Cardiac fibroblast (primary cell): ENCODE results near the gene FAM3D.

Experiments used
- DNase-seq, 2 donors: peaks; one replicate each; pipeline versions ENCODE4 v3.0.0 to v3.0.0-alpha.2; 2010; ENCODE audit warnings: low read depth in 2 of 2
- H3K4me3 ChIP-seq, 2 donors: replicated peaks in 1 of 2; 1 replicate in 1 of 2; 2 replicates in 1 of 2; pipeline ENCODE4 v1.5.1; 2011; ENCODE audit warnings: low read depth in 2 of 2, low read length in 2 of 2, mild to moderate bottlenecking in 2 of 2, moderate library complexity in 1 of 2
- CTCF ChIP-seq: IDR thresholded peaks from one replicate; pipeline ENCODE4 v1.5.1; 2011; ENCODE audit warnings: low read depth, mild to moderate bottlenecking, low read length, inconsistent platforms

The FAM3D gene

DNA sequence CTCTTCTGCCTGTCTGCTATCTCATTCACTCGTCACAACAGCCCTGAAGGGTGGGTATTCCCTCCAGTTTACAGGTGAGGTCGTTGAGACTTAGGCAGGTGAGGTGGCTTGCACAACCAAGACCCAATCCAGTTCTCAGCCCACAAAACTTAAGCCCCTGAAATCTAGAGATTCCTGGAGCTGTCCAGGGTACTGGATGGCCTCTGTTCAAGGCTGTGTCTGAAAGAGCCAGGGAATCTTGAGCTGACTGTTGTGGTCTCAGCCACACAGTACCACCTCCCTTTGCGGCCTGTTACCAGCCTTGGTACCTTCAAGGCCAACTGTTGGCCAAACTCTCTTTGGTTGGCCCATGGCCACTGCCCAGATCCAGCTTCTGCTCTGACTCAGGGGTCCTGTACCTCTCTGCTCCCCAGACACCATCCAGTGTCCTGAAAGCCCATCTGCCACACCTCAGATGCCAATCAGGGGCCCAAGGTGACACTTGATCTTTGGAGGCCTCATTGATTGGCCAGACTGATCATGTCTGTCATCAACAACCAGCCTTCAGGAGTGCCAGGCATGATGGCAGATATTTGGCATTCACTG, 78.5 kb downstream of the FAM3D start:
- H3K4me3 ChIP-seq: no peak overlapping the region
- TF ChIP-seq CTCF: no peak
- DNase-seq: peak; percentile 50 to 51

- no peak for DNase-seq
- TF ChIP-seq CTCF: no peak
- H3K4me3 ChIP-seq: no peak overlapping the region
These were observed 79.8 kb downstream of the FAM3D start for GRCh38 chr3:58586776-58587192.

GRCh38 chr3:58585994-58586393, 80.6 kb downstream of the FAM3D start:
- TF ChIP-seq CTCF: no peak
- no peak for DNase-seq
- no peak overlapping the region for H3K4me3 ChIP-seq

DNA sequence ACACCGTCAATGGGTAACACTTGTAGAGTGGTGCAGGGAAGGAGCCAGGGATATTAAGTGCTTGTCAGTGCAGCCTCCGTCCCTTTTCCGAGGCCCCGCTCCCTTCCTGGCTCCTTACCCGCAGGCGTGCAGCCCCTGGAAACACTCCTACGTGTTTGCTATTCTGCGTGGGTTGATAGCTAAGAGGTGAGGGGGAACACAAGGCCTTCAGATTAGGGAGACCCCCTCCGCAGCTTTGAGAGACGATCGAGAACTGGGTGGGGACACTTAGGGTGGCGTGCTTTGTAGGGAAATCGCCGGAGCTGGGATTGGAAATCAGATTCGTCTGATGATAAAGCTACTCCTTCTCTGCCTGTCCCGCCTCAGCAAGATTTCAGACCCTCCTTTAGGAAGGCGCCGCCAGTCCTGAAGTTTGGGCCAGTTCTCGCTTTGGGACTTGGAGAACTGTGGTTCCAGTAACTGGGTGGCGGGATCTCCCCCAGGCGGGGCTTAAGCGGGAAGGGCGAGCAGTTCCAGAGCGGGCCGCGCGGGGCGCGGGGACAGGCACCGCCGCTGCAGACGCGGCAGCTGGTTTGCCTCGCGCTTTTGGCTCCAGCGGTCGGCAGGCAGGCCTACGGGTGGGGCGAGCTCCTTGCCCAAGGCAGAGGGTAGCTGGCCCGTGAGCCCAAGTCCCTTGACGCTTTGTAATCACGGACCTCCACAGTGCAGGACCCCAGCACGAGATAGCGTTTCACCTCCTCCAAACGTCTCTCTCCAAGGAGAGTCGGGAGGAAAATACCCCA, 81.4 kb downstream of the FAM3D start:
- peak; percentile 76 to 77 for DNase-seq
- TF ChIP-seq CTCF: peak; percentile 76
- H3K4me3 ChIP-seq: peak overlapping the region; percentile 54 to 67

- no peak for TF ChIP-seq CTCF
- peak overlapping the region; percentile 54 to 67 for H3K4me3 ChIP-seq
- DNase-seq: peak in 1 of 2 donors; percentile 40
These were observed 81.9 kb downstream of the FAM3D start for GRCh38 chr3:58584690-58585004.
